HepG2 (cell line): Measurements from ENCODE around the gene KCNQ1OT1. TPM values are rescaled to one million over a fixed set of nuclear protein-coding genes. Genes with fewer than 3 reads are reported as not detected.

Experiments used
- ATM ChIP-seq: fragments of 450-650 bp; IDR thresholded peaks from 2 replicates; pipeline ENCODE4 v1.7.1; 2017; ENCODE audit warnings: mild to moderate bottlenecking, borderline replicate concordance
- DPF2 ChIP-seq: sonication (generic); formaldehyde crosslinking; IDR thresholded peaks from 2 replicates; pipeline ENCODE4 v1.4.0; 2020; ENCODE audit warnings: mild to moderate bottlenecking, low read depth, missing genetic modification reagents, borderline replicate concordance
- GATAD1 ChIP-seq: IDR thresholded peaks from 2 replicates; pipeline ENCODE4 v1.6.1; 2016; ENCODE audit warnings: missing genetic modification reagents, missing compliant biosample characterization
- KLF12 ChIP-seq: sonication (generic); formaldehyde crosslinking; IDR thresholded peaks from 2 replicates; pipeline ENCODE4 v1.4.0; 2020; ENCODE audit warnings: missing genetic modification reagents, borderline replicate concordance
- KLF16 ChIP-seq, 2 experiments: sonication (generic) in 1 of 2; formaldehyde crosslinking in 1 of 2; IDR thresholded peaks; 2 replicates each; pipeline versions ENCODE4 v1.6.1 to v1.8.0; 2016 to 2023; ENCODE audit warnings: missing genetic modification reagents in 2 of 2, missing compliant biosample characterization in 1 of 2
- NR2C2 ChIP-seq: sonication (generic); formaldehyde crosslinking; IDR thresholded peaks from 2 replicates; pipeline ENCODE4 v1.4.0; 2020; ENCODE audit warnings: missing genetic modification reagents, mild to moderate bottlenecking, moderate library complexity, borderline replicate concordance
- SRSF9 ChIP-seq: fragments of 200-400 bp; formaldehyde crosslinking; IDR thresholded peaks from 2 replicates; pipeline ENCODE4 v1.6.1; 2018; ENCODE audit warnings: borderline replicate concordance, mild to moderate bottlenecking, low read depth, low read length; ENCODE audit not compliant: insufficient read depth, poor library complexity, severe bottlenecking
- TGIF2 ChIP-seq: IDR thresholded peaks from 2 replicates; pipeline ENCODE4 v1.6.1; 2016; ENCODE audit warnings: control low read depth, missing compliant biosample characterization
- ZNF567 ChIP-seq: sonication (generic); formaldehyde crosslinking; IDR thresholded peaks from 2 replicates; pipeline ENCODE4 v1.8.1; 2023; ENCODE audit warnings: mild to moderate bottlenecking, missing genetic modification reagents, borderline replicate concordance
- ZNF598 ChIP-seq: sonication (generic); formaldehyde crosslinking; IDR thresholded peaks from 2 replicates; pipeline ENCODE4 v1.5.1; 2020; ENCODE audit warnings: mild to moderate bottlenecking, missing genetic modification reagents, borderline replicate concordance
- ZNF616 ChIP-seq: sonication (generic); formaldehyde crosslinking; IDR thresholded peaks from 2 replicates; pipeline ENCODE4 v1.5.0; 2020; ENCODE audit warnings: low read depth, mild to moderate bottlenecking, missing genetic modification reagents
- polyA plus RNA-seq, 8 experiments: library from polyadenylated mRNA; depleted of rRNA in 3 of 8; stranded (reverse) in 7 of 8; unstranded in 1 of 8; fragments of >200 nt; fragmentation: Illumina TruSeq in 4 of 8; extraction: Trizol in 4 of 8; gene quantifications; 2 replicates each; pipeline versions ENCODE4 v1.2.1 to v1.2.3, GENCODE V29; 2011 to 2016; ENCODE audit warnings: low read depth in 4 of 8, missing spikeins in 1 of 8, mixed read lengths in 1 of 8; ENCODE audit not compliant: insufficient read depth in 1 of 8
- total RNA-seq, 5 experiments: library from RNA; depleted of rRNA; stranded (reverse); fragments of >200 nt; fragmentation: Illumina TruSeq; extraction: Trizol; gene quantifications; 2 replicates each; pipeline ENCODE4 v1.2.3, GENCODE V29; 2016; ENCODE audit warnings: low read depth in 1 of 5
- TF ChIP-seq, protein P1 (sequence below): sonication (generic); formaldehyde crosslinking; IDR thresholded peaks from 2 replicates; pipeline ENCODE4 v1.4.0; 2020; ENCODE audit warnings: low read depth, missing genetic modification reagents
- TF ChIP-seq, protein P2 (sequence below): sonication (generic); formaldehyde crosslinking; IDR thresholded peaks from 2 replicates; pipeline ENCODE4 v1.4.0; 2020; ENCODE audit warnings: missing genetic modification reagents
- TF ChIP-seq, protein P3 (sequence below): sonication (generic); formaldehyde crosslinking; IDR thresholded peaks from 2 replicates; pipeline ENCODE4 v1.4.0; 2020; ENCODE audit warnings: missing genetic modification reagents
- TF ChIP-seq, protein P4 (sequence below): sonication (generic); formaldehyde crosslinking; IDR thresholded peaks from 2 replicates; pipeline ENCODE4 v1.4.0; 2020; ENCODE audit warnings: mild to moderate bottlenecking, low read depth, missing genetic modification reagents
- TF ChIP-seq, protein P5 (sequence below): sonication (generic); formaldehyde crosslinking; IDR thresholded peaks from 2 replicates; pipeline ENCODE4 v1.5.0; 2020; ENCODE audit warnings: mild to moderate bottlenecking, missing genetic modification reagents

The KCNQ1OT1 gene
- total and polyA plus RNA-seq, 2 of the 13 experiments (the other 11 are each of a cell fraction or from before 2014, with no cell fraction given) = 1.3 to 18.9 TPM

DNA sequence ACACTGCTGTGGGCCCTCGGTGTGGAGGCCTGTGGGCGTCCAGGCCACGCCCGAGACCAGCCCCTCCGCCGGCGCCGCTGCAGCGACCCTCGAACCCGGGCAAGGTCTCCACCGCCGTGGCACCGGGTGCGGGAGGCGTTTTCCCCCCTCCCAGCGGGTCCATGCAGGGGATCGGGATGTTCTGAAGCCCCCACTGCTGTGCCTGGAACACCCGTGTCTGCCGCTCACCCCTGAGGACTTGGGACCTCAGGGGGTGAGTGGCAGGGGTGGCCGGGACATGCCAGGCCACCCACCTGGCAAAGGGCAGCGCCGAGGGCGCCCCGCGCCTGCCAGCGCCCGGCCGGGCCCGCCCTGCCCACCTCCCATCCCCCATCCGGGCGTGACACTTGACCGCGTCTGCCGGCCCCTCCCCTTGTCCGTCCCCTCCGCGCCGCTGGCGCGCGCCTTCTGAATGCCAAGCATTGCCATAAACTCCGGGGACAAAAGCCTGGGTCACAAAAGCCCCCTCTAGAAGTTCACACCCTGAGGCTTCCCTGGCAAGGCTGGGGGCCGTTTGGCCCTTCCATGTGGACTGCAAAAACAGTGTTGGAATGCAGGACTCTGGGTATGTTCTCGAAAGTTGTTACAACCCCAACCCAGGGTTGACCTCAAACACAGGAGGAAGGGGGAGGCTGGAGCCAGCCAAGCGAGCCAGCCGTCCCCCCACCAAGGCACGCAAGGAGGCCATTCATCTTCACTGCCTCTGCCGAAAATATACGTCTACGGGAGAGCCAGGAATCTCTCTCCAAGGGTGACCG is 819 bp upstream of the KCNQ1OT1 start (continued):
- TF ChIP-seq NR2C2 = no peak; the same call in 1 of the 2 replicates
- TF ChIP-seq, protein P1, sequence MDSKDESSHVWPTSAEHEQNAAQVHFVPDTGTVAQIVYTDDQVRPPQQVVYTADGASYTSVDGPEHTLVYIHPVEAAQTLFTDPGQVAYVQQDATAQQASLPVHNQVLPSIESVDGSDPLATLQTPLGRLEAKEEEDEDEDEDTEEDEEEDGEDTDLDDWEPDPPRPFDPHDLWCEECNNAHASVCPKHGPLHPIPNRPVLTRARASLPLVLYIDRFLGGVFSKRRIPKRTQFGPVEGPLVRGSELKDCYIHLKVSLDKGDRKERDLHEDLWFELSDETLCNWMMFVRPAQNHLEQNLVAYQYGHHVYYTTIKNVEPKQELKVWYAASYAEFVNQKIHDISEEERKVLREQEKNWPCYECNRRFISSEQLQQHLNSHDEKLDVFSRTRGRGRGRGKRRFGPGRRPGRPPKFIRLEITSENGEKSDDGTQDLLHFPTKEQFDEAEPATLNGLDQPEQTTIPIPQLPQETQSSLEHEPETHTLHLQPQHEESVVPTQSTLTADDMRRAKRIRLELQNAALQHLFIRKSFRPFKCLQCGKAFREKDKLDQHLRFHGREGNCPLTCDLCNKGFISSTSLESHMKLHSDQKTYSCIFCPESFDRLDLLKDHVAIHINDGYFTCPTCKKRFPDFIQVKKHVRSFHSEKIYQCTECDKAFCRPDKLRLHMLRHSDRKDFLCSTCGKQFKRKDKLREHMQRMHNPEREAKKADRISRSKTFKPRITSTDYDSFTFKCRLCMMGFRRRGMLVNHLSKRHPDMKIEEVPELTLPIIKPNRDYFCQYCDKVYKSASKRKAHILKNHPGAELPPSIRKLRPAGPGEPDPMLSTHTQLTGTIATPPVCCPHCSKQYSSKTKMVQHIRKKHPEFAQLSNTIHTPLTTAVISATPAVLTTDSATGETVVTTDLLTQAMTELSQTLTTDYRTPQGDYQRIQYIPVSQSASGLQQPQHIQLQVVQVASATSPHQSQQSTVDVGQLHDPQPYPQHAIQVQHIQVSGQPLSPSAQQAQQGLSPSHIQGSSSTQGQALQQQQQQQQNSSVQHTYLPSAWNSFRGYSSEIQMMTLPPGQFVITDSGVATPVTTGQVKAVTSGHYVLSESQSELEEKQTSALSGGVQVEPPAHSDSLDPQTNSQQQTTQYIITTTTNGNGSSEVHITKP (CRISPR knock-in tag) = no peak
- TF ChIP-seq KLF12 (CRISPR knock-in tag) = no peak
- no peak for TF ChIP-seq SRSF9
- TF ChIP-seq, protein P2, sequence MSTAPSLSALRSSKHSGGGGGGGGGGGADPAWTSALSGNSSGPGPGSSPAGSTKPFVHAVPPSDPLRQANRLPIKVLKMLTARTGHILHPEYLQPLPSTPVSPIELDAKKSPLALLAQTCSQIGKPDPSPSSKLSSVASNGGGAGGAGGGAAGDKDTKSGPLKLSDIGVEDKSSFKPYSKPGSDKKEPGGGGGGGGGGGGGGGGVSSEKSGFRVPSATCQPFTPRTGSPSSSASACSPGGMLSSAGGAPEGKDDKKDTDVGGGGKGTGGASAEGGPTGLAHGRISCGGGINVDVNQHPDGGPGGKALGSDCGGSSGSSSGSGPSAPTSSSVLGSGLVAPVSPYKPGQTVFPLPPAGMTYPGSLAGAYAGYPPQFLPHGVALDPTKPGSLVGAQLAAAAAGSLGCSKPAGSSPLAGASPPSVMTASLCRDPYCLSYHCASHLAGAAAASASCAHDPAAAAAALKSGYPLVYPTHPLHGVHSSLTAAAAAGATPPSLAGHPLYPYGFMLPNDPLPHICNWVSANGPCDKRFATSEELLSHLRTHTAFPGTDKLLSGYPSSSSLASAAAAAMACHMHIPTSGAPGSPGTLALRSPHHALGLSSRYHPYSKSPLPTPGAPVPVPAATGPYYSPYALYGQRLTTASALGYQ (CRISPR knock-in tag) = no peak; the same call in 1 of the 2 replicates
- TF ChIP-seq ZNF567 (CRISPR knock-in tag) = 0 out of 2 replicates have a peak, but pooled peaks have one; percentile 22
- TF ChIP-seq, protein P3, sequence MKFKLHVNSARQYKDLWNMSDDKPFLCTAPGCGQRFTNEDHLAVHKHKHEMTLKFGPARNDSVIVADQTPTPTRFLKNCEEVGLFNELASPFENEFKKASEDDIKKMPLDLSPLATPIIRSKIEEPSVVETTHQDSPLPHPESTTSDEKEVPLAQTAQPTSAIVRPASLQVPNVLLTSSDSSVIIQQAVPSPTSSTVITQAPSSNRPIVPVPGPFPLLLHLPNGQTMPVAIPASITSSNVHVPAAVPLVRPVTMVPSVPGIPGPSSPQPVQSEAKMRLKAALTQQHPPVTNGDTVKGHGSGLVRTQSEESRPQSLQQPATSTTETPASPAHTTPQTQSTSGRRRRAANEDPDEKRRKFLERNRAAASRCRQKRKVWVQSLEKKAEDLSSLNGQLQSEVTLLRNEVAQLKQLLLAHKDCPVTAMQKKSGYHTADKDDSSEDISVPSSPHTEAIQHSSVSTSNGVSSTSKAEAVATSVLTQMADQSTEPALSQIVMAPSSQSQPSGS = no peak
- no peak for TF ChIP-seq ATM
- TF ChIP-seq DPF2 (CRISPR knock-in tag) = peak; percentile 32; the same call in 1 of the 2 replicates
- 0 out of 2 replicates have a peak, but pooled peaks have one; percentile 8 for TF ChIP-seq ZNF616 (CRISPR knock-in tag)
- peak; percentile 40; the same call in 1 of the 2 replicates for TF ChIP-seq TGIF2 (CRISPR knock-in tag)
- TF ChIP-seq ZNF598 (CRISPR knock-in tag) = no peak
- TF ChIP-seq GATAD1 (CRISPR knock-in tag) = no peak
- TF ChIP-seq, protein P4, sequence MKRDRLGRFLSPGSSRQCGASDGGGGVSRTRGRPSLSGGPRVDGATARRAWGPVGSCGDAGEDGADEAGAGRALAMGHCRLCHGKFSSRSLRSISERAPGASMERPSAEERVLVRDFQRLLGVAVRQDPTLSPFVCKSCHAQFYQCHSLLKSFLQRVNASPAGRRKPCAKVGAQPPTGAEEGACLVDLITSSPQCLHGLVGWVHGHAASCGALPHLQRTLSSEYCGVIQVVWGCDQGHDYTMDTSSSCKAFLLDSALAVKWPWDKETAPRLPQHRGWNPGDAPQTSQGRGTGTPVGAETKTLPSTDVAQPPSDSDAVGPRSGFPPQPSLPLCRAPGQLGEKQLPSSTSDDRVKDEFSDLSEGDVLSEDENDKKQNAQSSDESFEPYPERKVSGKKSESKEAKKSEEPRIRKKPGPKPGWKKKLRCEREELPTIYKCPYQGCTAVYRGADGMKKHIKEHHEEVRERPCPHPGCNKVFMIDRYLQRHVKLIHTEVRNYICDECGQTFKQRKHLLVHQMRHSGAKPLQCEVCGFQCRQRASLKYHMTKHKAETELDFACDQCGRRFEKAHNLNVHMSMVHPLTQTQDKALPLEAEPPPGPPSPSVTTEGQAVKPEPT = no peak
- TF ChIP-seq KLF16 (CRISPR knock-in tag; IDR thresholded peaks at IDR 0.05) = 0 out of 4 replicates have a peak, but pooled peaks of 1 of the 2 experiments have one; percentile 7
- TF ChIP-seq, protein P5, sequence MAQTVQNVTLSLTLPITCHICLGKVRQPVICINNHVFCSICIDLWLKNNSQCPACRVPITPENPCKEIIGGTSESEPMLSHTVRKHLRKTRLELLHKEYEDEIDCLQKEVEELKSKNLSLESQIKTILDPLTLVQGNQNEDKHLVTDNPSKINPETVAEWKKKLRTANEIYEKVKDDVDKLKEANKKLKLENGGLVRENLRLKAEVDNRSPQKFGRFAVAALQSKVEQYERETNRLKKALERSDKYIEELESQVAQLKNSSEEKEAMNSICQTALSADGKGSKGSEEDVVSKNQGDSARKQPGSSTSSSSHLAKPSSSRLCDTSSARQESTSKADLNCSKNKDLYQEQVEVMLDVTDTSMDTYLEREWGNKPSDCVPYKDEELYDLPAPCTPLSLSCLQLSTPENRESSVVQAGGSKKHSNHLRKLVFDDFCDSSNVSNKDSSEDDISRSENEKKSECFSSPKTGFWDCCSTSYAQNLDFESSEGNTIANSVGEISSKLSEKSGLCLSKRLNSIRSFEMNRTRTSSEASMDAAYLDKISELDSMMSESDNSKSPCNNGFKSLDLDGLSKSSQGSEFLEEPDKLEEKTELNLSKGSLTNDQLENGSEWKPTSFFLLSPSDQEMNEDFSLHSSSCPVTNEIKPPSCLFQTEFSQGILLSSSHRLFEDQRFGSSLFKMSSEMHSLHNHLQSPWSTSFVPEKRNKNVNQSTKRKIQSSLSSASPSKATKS (CRISPR knock-in tag) = no peak
